Activated CD4-positive, CD25-positive, alpha-beta regulatory T cell treated with anti-CD3 and anti-CD28 coated beads, Interleukin-2, amount 50 U/mL, for 72 hours (primary cell): ENCODE measurements around the gene PPP1R3D.
"Not testable (repeated sequence)": the region's sequence is repeated elsewhere in the genome, so short reads cannot be mapped to it uniquely, and the experiment has no call there.

Experiments used
- DNase-seq: peaks from one replicate; pipeline ENCODE4 v3.0.0; 2021

Gene PPP1R3D, protein sequence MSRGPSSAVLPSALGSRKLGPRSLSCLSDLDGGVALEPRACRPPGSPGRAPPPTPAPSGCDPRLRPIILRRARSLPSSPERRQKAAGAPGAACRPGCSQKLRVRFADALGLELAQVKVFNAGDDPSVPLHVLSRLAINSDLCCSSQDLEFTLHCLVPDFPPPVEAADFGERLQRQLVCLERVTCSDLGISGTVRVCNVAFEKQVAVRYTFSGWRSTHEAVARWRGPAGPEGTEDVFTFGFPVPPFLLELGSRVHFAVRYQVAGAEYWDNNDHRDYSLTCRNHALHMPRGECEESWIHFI

DNA sequence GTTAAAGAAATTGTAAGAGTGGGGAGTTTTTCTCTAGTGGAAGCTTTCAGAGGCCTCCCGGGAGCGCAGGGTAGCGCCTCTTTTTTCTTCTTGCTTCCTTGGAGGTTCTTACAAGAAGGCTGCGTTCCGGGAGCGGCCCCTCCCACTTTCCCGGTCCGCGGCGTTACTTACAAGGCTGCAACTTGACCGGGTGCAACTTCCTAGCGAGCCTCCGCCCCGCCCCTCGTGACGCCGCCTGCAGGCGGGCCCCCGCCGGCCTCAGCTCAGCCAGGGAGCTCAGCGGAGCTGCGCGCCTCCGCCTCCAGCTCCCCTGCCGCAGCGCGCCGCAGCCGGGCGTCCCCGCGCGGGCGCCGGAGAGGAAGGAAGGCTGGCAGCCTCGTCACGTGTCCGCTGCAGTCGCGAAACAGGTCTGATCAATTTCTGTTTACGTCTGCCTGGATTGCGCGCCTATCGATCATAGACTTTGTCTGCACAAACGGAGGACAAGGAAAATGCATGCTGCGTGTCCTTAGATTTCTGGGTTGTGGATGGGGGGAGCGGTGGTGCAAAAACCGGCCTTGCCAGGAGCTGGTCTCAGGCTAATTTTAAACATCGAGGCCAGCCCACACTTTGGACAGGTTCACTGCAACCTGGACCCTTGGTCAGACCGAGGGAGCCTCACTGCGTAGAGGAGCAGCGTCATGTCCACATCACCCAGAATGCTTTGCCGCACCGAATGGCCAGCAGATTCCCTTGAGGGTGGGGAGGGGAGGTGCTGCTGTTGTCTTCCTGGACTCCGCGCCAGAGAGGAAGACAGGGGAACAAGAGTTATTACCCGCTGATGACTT, at the start of gene PPP1R3D, which contains the start of gene FAM217B:
TSS of gene PPP1R3D (minus strand) at position 177 of the 827 bp plus-strand sequence. CDS start 374 bp downstream, outside the sequence.
TSS of gene FAM217B (plus strand) at position 261 of the 827 bp plus-strand sequence. CDS start 3,555 bp downstream, outside the sequence.
- DNase-seq = peak; percentile 92

GRCh38 chr20:59988141-59988540, 48.0 kb upstream of the PPP1R3D start:
- DNase-seq = no peak

- no peak for DNase-seq
Measured at GRCh38 chr20:59987135-59987534, 47.0 kb upstream of the PPP1R3D start.

- DNase-seq = no peak
Measured at GRCh38 chr20:59985864-59986263, 45.8 kb upstream of the PPP1R3D start.

- DNase-seq = no peak
Measured at GRCh38 chr20:59985164-59985563, 45.1 kb upstream of the PPP1R3D start.

DNA sequence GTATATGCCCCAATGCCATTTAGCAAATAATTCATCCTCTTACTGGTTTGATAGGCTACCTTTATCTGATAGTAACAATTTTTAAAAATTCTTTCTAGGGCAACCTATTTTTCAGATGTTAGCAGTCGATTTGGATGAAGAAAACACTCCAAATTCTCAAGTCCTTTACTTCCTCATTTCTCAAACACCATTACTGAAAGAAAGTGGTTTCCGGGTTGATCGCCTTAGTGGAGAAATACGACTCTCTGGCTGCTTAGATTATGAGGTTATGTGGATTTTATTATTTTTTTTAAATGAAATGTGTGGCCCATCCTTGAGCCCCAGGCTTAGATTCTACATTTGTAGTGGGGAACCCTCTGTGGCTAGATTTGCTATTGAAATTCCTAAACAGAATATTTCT, 44.4 kb upstream of the PPP1R3D start:
- DNase-seq = no peak

- no peak for DNase-seq
Measured at GRCh38 chr20:59983076-59983475, 43.0 kb upstream of the PPP1R3D start.

DNA sequence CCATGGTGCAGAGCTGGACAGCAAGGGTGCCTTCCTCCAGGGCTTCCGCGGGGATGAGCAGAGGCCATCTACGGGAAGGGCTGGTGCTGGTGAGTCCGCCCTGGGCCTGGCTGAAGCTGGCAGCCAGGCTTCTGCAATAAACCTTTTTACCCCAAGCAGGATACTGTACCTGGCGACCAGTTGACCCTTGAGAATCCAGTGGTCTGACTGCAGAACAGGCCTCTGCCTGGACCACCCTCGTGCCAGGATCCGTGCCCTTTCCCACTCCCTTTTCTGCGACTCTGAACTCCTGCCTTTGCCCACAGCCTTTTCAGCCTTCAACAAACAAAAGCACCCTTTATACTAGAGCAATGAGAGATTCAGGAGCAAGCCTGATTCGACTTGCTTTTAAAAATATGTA, 37.0 kb upstream of the PPP1R3D start:
- no peak for DNase-seq

- no peak for DNase-seq
Measured at GRCh38 chr20:59976156-59976782, 36.2 kb upstream of the PPP1R3D start.

DNA sequence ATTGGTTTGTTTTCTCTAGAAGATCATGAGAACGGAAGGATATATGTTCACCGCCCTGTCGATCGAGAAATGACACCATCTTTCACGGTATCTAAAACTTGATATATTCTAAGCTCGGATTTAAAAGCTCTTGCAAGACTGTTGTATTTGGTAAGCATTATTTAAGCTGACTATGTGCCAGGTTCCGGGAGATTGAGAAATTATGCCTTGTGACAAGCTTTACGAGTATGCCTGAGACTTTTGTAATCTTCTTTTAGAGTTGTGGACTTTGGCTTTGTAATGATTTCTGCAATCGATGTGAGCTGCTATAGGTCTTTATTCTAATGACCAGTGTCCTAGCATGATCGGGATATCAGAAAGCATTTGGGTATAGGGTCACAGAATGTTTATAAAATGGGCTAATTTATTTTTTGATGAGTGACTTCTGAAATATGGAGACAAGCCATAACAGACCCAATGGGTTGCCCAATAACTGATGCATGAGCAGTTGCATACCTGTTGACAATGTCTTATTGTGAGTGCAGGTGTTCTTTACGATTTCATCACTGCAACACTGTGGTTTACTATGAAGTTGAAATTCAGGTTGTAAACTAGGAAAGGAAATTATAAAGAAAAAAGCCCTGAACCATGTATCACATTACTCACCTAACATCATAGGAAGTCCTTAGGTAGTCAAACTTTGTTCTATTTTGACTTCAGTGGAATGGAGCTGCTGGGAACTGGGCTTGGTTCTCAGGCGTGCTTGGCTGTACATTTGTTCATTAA, 32.1 kb upstream of the PPP1R3D start:
- no peak for DNase-seq

DNA sequence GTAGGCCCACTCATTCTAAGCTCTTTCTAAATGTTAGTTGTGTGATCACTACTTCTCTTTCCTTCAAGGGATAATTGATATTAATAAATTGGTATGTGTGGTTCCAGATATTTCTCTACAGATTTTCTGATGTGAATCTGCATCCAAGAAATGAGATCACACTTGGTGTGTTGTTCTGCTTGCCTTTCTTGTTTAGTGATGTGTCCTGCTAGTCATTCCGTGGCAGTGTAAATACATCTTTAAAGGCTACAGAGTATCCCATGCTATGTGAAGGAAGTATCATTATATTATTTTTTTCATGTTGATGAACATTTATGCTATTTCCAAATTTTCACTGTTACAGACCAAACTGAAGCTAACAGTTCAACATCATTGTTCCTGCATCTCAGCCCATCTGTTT, 31.3 kb upstream of the PPP1R3D start:
- DNase-seq = no peak

DNA sequence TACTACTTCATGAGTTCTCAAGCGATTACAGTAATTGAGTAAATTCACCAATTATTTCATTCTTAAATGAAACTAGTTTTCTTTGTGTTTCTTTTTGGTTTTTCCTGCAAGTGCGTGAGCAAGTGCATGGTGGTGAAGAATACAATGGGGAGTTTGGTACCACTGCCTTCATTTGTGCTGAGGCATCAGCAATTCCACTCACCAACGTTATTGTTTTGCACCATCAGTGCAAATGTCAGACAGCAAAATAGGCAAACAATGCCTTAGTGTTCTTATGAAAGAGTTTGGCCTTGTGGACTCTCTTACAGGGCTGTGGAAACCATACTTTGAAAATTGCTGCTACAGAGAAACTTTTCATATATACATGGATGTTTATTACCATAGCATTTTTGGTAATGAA, 26.3 kb upstream of the PPP1R3D start:
- no peak for DNase-seq

GRCh38 chr20:59962155-59962554, 22.1 kb upstream of the PPP1R3D start:
- DNase-seq = no peak

DNA sequence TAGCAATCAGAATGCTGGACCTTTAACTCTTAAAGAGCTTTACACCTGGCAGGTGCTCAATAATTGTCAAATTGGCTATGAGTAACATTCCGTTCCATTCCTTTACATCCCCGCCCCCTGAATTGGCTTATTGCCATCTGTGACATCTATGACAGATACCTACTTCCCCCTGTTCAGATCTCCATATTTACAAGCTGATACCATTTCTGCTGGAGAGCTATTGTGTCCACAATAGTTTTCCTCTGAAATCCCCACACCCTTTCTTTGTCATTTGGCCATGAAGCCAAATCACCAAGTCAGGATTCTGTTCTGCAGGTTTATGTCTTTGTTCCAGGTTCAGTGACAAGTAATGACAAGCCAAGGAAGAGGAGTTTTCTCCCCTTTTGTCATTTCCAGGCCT, 21.3 kb upstream of the PPP1R3D start:
- DNase-seq = no peak

DNA sequence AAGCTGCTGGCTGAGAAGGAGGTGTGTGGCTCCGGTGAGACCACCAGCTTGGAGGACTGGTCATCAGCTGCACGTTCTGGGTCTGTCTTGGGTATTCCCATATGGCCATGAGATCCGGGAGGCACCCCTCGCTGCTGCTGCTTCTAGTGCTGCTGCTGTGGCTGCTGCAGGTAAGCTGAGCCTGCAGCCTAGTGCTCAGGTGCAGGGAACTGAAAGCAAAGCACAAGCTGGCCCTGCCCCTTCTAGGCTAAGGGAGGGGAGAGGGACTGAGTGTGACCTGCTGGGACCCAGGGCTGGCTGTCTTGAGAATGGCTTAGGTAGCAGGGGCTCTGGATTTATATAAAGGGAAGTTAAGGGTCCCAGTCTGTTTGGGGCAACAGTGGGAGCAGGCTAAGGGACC, 18.5 kb upstream of the PPP1R3D start:
- DNase-seq = no peak

DNA sequence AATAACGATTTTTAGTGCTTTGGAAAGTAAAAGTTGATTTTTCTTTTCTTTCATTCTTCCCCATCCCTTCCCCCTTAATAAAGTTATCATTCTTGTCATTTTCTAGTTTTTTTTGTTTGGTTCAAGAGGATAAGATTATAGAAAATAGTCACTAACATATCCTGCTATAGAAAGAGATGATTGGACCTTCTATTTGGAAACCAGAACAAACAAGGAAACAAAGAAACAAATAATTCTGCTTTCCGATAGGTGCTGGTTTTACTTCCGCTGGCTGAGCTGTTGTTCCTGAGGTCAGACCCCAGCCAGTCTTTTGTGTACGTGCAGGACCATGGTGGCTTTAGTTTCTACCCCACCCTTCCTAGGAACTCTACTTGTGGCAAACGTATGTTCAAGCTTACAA, 18.0 kb upstream of the PPP1R3D start, which contains the start of gene CDH26:
TSS of gene CDH26 (plus strand) at position 301 of the 400 bp plus-strand sequence. CDS start 304 bp downstream, outside the sequence.
- DNase-seq = no peak

GRCh38 chr20:59957568-59957967, 17.5 kb upstream of the PPP1R3D start:
- DNase-seq = not testable (repeated sequence)

- DNase-seq = no peak
Measured at GRCh38 chr20:59955131-59955796, 15.2 kb upstream of the PPP1R3D start.

DNA sequence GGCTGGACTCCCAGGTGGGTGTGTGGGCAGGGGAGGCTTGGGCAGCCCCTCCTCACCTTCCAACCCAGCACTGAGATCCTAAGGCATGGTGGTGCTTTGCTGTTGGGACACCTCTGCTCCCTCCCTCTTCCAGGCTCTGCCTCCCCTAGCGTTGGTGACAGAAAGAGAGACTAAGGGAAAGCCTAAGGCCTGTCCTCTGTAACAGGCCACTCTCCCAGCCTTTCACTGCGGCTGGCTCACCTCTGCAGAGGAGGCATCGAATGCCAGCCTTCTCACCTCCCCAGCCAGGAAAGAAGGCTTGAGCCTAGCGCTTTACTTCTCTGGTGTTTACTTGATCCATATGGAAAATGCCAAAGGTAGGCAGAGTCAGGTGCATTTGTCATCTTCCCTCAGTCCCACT, 14.6 kb upstream of the PPP1R3D start:
- DNase-seq = no peak

- no peak for DNase-seq
Measured at GRCh38 chr20:59949911-59950310, 9.8 kb upstream of the PPP1R3D start.

DNA sequence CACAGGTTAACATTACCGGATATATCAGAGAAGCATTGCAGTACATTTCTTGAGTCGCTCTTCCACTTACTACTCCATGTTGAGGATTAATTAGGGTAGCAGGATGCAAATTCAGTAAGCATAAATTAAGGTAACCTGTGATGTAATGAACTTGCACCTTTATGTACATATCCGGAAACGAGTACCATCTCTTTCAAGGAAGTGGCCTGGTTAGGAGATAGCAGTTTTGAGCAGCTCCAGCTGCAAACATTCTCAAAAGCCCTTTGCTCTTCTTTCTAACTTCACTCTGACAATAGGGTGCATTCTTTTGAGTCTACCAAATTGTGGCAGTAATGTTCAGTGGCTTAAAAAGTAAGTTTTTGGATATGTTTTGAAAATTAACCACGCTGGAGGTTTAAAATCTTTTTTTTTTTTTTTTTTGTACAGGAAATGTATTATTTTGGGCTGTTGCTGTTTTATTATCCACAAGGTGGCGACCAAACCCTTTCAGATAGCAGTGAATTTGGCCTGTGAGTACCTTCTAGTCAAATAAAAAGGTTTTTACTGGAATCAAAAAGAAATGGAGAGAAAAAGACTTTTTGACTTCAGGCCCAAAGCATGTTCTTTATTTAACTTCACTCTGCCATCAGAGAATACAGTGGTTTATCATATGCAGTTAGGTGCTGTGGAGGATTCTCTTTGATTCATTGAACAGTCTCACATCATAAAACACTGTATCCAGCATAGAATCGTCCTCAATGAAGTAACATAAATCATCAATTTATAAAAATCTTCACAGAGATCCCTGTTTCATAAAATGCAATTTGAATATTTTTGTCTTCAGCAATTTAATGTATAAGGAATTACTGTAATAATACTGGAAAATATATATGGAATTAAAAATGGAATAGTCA, 9.0 kb upstream of the PPP1R3D start:
- DNase-seq = no peak
